ENCODE measurements around the gene RABL6.
"Not testable (repeated sequence)": the region's sequence is repeated elsewhere in the genome, so short reads cannot be mapped to it uniquely, and the experiment has no call there.

RABL6 gene

GRCh38 chr9:136829412-136829811 lies 21.7 kb downstream of the RABL6 start:
- Mint-ChIP-seq H3K4me1 (ENCODE audit: low read depth) (no peaks in the 10 kb centered on the region), H3K27me3 (ENCODE audit: low read depth) (no peaks in the 10 kb centered on the region), H3K36me3 (ENCODE audit: low read depth) (peaks cover 6% of the 10 kb centered on the region), H3K4me3 (no peak overlapping the region), H3K9me3 (no peaks in the 10 kb centered on the region), H3K27ac (no peak overlapping the region)

- Mint-ChIP-seq H3K36me3 (ENCODE audit: low read depth) (peaks cover 6% of the 10 kb centered on the region), H3K4me3 (no peak overlapping the region), H3K27me3 (ENCODE audit: low read depth) (no peaks in the 10 kb centered on the region), H3K4me1 (ENCODE audit: low read depth) (no peaks in the 10 kb centered on the region), H3K9me3 (no peaks in the 10 kb centered on the region), H3K27ac (no peak overlapping the region)
Observed at GRCh38 chr9:136829981-136830885, 22.5 kb downstream of the RABL6 start.

GRCh38 chr9:136831002-136831719 lies 23.4 kb downstream of the RABL6 start:
- no peaks in the 10 kb centered on the region for H3K9me3 Mint-ChIP-seq
- no peaks in the 10 kb centered on the region for H3K4me1 Mint-ChIP-seq (ENCODE audit: low read depth)
- no peak overlapping the region for H3K27ac Mint-ChIP-seq
- H3K36me3 Mint-ChIP-seq (ENCODE audit: low read depth), result peaks cover 6% of the 10 kb centered on the region
- no peak overlapping the region for H3K4me3 Mint-ChIP-seq
- H3K27me3 Mint-ChIP-seq (ENCODE audit: low read depth), result no peaks in the 10 kb centered on the region

GRCh38 chr9:136831720-136832104 lies 24.0 kb downstream of the RABL6 start:
- no peaks in the 10 kb centered on the region for H3K9me3 Mint-ChIP-seq
- H3K27ac Mint-ChIP-seq, result no peak overlapping the region
- no peaks in the 10 kb centered on the region for H3K27me3 Mint-ChIP-seq (ENCODE audit: low read depth)
- H3K4me3 Mint-ChIP-seq, result no peak overlapping the region
- peaks cover 6% of the 10 kb centered on the region for H3K36me3 Mint-ChIP-seq (ENCODE audit: low read depth)
- no peaks in the 10 kb centered on the region for H3K4me1 Mint-ChIP-seq (ENCODE audit: low read depth)

- Mint-ChIP-seq H3K27ac (no peak overlapping the region), H3K9me3 (no peaks in the 10 kb centered on the region), H3K4me1 (ENCODE audit: low read depth) (no peaks in the 10 kb centered on the region), H3K36me3 (ENCODE audit: low read depth) (peaks cover 6% of the 10 kb centered on the region), H3K27me3 (ENCODE audit: low read depth) (no peaks in the 10 kb centered on the region), H3K4me3 (no peak overlapping the region)
Observed at GRCh38 chr9:136832581-136832980, 24.8 kb downstream of the RABL6 start.

- not testable (repeated sequence) for H3K36me3 Mint-ChIP-seq (ENCODE audit: low read depth); H3K4me3 Mint-ChIP-seq; H3K27ac Mint-ChIP-seq; H3K4me1 Mint-ChIP-seq (ENCODE audit: low read depth); H3K9me3 Mint-ChIP-seq; H3K27me3 Mint-ChIP-seq (ENCODE audit: low read depth)
Observed at GRCh38 chr9:136833381-136834048, 25.8 kb downstream of the RABL6 start.

- peaks cover 9% of the 10 kb centered on the region for H3K36me3 Mint-ChIP-seq (ENCODE audit: low read depth)
- peaks cover 3% of the 10 kb centered on the region for H3K4me1 Mint-ChIP-seq (ENCODE audit: low read depth)
- no peaks in the 10 kb centered on the region for H3K9me3 Mint-ChIP-seq
- no peak overlapping the region for H3K4me3 Mint-ChIP-seq
- no peaks in the 10 kb centered on the region for H3K27me3 Mint-ChIP-seq (ENCODE audit: low read depth)
- H3K27ac Mint-ChIP-seq, result no peak overlapping the region
Observed at GRCh38 chr9:136835162-136835931, 27.6 kb downstream of the RABL6 start.

GRCh38 chr9:136835932-136836904 lies 28.5 kb downstream of the RABL6 start:
- H3K4me3 Mint-ChIP-seq, result no peak overlapping the region
- H3K4me1 Mint-ChIP-seq (ENCODE audit: low read depth), result peaks cover 3% of the 10 kb centered on the region
- no peaks in the 10 kb centered on the region for H3K9me3 Mint-ChIP-seq
- H3K27me3 Mint-ChIP-seq (ENCODE audit: low read depth), result no peaks in the 10 kb centered on the region
- H3K36me3 Mint-ChIP-seq (ENCODE audit: low read depth), result peaks cover 9% of the 10 kb centered on the region
- H3K27ac Mint-ChIP-seq, result no peak overlapping the region

- no peaks in the 10 kb centered on the region for H3K9me3 Mint-ChIP-seq
- H3K27ac Mint-ChIP-seq, result no peak overlapping the region
- peaks cover 5% of the 10 kb centered on the region for H3K4me1 Mint-ChIP-seq (ENCODE audit: low read depth)
- H3K36me3 Mint-ChIP-seq (ENCODE audit: low read depth), result peaks cover 7% of the 10 kb centered on the region
- no peaks in the 10 kb centered on the region for H3K27me3 Mint-ChIP-seq (ENCODE audit: low read depth)
- no peak overlapping the region for H3K4me3 Mint-ChIP-seq
Observed at GRCh38 chr9:136837146-136837855, 29.6 kb downstream of the RABL6 start.

GRCh38 chr9:136837856-136838277 lies 30.1 kb downstream of the RABL6 start:
- not testable (repeated sequence) for H3K4me3 Mint-ChIP-seq; H3K27ac Mint-ChIP-seq; H3K27me3 Mint-ChIP-seq (ENCODE audit: low read depth); H3K4me1 Mint-ChIP-seq (ENCODE audit: low read depth); H3K36me3 Mint-ChIP-seq (ENCODE audit: low read depth); H3K9me3 Mint-ChIP-seq

GRCh38 chr9:136838314-136839228 lies 30.8 kb downstream of the RABL6 start:
- no peak overlapping the region for H3K4me3 Mint-ChIP-seq
- peaks cover 5% of the 10 kb centered on the region for H3K4me1 Mint-ChIP-seq (ENCODE audit: low read depth)
- peaks cover 7% of the 10 kb centered on the region for H3K36me3 Mint-ChIP-seq (ENCODE audit: low read depth)
- H3K27me3 Mint-ChIP-seq (ENCODE audit: low read depth), result no peaks in the 10 kb centered on the region
- no peaks in the 10 kb centered on the region for H3K9me3 Mint-ChIP-seq
- H3K27ac Mint-ChIP-seq, result no peak overlapping the region

Measured in T-helper 1 cell treated with Interleukin-12 subunit alpha and Interleukin-12 subunit beta and Interleukin-4 antibody, amounts not matched to agents 30 μg/mL and 1 μg/mL, for 36 hours (primary cell).